ENCODE data around the gene GARIN5B.
"Not testable (repeated sequence)": the region's sequence is repeated elsewhere in the genome, so short reads cannot be mapped to it uniquely, and the experiment has no call there.

GARIN5B gene

DNA sequence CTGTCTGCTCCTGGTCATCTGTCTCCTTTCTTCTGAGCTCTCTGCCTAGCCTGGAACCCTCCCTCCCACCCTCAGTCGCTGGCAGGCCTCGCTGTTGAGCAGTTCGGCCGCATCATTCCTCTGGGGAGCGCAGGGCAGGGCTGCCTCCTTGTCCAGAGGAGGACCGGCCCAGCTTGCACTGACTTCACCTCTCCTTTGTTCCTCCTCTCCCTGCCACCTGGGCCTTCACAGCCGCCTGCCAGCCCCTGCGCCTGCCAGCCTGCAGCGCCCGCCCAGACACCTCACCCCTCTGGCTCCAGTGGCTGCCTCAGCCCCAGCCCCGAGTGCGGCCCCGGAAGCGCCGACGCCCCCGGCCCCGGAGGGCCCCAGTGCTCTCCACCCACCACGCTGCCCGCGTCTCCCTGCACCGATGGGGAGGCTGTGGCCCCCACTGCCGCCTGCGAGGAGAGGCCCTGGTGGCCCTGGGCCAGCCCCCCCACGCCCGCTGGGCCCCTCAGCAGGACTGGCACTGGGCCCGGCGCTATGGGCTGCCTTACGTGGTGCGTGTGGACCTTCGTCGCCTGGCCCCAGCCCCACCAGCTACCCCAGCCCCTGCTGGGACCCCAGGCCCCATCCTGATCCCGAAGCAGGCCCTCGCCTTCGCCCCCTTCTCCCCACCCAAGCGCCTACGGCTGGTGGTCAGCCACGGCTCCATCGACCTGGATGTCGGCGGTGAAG lies 16.2 kb downstream of the GARIN5B start:
- DNase-seq = no peak

DNA sequence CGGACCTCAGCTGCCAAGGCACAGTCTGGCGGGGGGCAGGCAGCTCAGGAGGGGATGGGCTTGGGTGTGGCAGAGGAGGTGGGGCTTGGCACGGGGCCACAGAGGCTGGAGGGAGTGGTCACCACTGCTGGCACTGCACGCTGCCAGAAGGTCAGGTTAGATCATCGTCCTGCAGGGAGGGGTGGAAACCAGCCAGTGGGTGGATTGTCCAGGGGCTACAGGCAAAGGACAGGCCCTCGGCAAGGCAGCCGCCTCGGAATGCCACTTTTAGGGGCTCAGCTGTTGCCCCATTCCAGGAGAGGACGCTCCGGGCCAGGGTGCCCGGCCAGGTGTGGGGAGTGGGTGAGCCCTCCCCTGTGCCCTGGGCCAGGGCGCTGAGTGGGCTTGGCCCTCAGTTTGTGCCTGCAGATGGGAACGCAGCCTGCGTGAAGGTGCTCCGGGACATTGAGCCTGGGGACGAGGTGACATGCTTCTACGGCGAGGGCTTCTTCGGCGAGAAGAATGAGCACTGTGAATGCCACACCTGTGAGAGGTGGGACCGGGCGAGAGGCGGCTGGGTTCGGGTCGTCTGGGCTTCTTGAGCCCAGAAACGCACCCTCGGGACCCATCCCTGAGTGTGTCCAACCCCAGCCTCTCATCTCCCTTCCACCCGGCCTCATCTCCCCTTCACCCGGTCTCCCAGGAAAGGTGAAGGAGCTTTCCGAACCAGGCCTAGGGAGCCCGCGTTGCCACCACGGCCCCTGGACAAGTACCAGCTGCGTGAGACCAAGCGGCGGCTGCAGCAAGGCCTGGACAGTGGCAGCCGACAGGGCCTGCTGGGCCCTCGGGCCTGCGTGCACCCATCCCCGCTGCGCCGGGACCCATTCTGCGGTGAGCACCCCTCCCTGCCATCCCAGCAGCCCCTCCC lies 17.0 kb downstream of the GARIN5B start:
- peak; percentile 9 for DNase-seq

DNA sequence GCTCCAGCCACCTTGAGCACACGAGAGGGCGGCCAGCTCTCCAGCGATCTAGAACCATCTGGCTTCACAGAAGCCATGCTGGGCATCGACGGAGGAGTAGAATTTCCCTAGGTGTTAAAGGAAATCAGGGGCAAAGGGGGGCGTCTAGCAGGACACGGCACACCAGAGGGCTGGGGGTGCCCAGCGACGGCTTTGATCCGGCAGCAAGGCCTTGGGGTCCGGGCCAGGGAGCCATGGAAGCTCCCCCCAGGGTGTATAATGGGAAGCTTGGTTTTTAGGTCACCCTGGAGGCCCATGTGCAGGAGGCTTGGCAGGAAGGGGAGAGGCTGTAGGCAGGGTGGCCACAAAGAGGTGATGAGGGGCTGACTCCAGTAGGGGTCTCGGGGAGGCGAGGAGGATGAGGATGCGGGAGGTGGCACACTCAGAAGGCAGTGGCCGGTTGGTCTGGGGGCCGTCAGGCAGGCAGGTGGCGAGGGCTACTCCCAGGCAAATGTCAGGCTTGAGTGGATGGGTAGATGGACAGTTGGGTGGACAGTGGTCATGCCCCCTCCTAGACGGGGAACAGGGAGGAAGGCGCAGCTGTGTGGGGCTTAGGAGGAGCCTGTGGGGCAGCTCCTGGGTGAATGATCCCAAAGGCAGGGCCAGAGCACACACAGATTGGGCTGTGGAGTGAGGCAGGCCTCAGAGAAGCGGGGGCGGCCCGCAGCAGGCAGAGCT lies 17.8 kb downstream of the GARIN5B start:
- DNase-seq = no peak

DNA sequence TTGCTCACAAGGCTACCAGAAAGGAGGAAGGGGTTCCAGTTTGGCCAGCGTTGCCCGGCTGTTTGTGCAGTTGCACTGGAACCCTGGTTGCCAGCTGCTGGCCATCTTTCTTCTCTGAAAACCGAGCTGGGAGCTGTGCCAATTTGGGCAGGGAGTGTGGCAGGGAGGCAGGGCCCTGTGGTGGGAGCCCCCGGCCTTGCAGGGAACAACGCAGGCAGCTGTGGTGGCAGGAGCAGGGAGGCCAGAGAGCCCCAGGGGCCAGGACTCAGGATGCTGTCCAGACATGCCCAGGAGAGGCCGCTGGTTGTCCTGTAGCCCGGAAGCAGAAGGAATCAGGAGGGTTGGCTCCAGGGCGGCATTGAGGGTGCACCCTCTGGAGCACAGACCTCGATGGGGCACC lies 18.6 kb downstream of the GARIN5B start:
- no peak for DNase-seq

DNA sequence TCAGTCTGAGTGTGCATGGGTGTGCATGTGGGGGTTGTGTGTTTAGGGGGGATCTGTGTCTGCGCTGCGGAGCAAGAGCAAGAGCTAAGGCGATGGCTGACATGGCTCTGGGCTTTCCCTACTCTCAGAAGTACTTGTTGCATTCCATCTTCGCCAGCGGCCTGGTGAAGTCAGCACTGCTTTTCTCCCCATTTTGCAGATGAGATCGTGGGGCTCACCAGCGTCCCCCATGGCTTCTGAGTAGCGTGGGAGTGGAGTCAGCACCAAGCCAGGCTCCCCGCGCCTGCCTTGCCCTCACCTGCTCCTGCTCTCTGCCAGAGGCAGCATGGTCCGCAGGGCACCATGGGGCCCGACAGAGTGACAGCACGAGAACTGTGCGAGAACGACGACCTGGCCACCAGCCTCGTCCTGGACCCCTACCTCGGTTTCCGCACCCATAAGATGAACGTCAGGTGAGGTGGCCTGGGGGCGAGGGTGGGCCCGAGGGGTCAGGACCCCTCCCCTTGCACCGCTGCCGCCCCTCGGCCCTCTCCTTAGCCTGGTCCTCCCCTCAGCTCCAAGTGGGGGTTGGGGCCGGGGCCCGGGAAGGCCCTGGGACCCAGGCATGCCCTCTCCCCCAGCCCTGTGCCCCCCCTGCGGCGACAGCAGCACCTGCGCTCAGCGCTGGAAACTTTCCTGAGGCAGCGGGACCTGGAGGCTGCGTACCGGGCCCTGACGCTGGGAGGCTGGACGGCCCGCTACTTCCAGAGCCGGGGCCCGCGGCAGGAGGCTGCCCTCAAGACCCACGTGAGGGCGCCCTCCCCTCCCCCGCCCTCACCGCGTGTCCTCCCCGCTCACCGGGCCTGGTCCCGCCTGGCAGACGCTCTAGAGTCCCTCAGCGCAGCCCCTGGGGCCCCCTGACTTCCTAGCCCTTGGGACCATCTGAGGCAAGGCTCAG lies 21.2 kb downstream of the GARIN5B start:
- DNase-seq = no peak

DNA sequence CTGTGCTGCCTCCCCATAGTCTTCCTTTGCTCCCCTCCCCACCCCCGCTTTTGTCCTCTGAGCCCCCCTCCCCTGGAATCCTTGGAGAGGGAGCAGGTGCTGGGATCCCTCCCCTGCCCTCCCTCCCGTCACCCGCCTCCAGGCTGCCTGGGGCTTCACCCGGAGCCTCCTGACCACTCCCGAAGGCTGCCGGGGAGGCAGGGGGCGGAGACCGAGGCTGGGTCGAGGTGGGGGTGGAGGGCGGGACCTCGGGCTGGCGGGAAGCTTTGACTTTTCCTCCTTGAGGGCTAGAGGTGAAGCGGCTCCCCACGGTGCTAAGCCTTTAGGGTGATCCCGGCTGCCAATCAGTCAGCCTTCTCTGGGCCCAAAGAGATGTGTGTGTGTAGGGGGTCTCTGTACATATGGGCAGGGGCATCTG lies 21.9 kb downstream of the GARIN5B start:
- DNase-seq = peak; percentile 82

DNA sequence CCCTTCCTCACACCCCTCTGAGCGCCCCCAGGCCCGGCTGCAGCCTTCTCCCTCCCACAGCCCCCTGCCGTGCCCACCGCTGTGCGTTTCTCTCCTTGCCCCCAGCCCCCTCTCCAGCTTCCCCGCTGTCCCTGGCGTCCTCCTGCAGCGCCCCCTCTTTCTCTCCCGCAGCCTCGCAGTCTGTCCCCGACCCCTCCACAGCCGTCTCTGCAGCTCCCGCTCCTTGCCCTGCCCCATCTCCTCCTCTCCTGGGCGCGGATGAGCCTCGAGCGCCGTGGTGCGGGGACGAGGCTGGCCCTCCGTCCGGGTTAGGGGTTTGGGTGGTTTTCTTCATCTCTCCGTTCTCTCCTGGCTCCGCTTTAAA lies 22.3 kb downstream of the GARIN5B start:
- peak; percentile 82 for DNase-seq

DNA sequence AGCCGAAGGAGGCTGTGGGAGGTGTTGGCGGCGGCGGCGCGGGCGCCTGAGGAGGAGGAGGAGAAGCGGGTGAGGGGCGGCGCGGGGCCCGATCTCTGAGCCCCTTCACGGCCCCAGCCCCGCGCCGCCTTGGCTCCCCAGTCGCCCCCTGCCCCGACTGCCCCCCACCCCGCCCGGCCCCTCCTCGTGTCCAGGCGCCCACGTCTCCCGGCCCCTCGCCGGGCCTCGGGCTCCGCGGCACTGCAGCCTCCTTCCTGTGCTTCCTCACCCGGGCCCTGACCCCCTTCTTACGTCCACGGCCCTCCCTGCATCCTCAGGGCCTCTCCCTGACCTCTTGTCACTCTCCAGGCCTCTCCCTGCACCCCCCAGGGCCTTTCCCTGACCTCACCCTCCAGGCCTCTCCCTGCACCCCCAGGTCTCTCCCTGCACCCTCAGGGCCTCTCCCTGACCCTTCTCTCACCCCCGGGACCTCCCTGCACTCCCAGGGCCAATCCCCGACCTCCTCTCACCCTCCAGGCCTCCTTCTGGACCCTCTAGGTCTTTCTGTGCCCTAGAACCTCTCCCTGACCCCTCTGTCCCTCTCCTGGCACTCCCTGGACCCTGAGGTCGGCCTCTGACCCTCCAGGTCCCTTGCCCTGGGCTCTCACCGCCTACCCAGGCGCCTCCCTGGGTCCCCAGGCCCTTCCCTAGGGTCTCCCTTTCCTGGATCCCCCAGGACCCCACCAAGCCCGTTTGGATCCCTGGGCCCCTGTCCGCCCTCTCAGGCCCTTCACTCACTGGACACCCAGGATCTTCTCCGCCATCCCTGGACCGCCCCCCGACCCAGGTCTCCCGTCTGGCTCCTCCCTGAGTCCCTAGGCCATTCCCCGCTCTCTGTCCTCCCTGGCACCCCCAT lies 22.9 kb downstream of the GARIN5B start:
- DNase-seq = no peak

DNA sequence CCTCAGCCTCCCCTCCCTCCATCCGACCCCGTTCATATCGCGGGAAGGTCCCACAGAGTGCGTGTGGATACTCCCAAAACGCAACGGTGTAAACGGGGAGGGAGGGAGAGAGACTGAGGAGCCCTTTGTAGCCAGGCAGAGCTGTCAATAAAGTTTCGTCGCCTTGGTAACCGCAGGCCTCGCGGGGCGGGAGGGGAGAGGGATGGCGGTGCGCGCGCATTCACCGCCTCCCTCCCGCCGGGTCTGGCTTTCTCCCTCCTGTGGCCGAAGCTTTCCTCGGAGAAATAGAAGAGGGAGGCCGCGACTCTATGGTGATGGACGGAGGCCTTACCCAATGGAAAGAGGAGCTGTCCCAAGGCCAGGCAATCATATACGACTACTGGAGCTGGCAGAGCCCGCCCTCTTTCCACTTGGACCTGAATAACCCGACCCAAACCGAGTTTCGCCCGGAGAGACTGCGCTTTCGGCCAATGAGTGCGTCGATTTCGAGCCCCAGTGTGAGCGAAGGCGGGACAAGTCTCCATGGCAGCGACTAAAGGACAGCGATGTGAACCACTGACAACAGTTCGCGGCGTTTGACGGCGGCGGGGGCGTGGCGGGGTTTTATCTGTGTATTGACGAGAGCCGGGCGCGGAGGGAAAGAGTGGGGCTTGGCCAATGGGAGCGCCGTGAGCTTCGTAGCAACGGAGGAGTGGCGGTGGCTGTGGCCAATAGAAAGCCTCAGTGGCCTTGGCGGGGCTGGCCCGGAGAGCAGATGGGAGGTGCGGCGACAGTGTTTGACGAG lies 23.8 kb downstream of the GARIN5B start, which contains the start of gene KMT5C:
Gene KMT5C (plus strand): TSS at position 772 of the 784 bp plus-strand sequence. CDS start 2,061 bp downstream, outside the sequence.
- DNase-seq = peak; percentile 100

DNA sequence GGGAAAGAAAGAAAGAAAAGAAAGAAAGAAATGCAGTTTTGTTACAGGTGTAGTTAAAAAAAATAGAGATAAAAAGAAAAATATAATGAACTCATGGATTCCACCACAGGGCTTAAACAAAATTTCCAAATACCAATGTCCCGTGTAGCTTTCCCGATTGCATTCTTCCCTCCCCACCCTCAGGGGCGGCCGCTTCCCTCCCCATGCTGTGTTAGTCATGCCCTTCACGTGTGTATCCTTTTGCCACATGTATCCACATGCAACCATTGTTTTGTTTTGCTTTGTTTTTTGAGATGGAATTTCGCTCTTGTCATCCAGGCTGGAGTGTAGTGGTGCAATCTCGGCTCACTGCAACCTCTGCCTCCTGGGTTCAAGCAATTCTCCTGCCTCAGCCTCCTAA lies 27.0 kb downstream of the GARIN5B start:
- no peak for DNase-seq

DNA sequence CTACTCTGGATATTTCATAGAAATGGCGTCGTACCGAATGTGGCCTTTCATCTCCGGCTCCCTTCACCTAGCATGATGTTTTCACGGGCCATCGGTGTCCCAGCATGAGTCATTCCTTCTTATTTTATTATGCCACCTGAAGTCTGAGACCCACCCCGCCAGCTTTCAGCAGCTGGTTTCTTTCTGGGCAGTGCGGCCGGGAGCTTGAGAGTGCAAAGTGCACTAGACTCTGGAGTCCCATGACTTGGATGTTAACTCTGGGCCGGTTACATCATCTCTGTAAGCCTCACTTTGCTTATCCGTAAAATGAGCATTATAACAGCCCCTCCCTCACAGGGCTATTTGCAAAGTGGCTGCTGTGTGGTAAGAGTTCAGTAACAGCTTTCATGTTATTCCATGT lies 29.2 kb downstream of the GARIN5B start:
- DNase-seq = no peak

DNA sequence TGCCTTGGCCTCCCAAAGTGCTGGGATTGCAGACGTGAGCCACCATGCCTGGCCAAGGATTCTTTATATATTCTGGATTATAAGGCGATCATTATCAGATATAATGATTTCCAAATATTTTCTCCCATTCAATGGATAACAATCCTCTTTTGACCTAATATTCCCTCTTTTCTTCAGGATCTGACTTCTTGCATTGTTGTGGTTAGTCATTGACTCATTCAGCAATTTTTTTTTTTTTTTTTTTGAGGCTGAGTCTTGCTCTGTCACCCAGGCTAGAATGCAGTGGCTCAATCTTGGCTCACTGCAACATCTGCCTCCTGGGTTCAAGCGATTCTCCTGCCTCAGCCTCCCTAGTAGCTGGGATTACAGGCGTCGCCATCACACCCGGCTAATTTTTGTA lies 33.3 kb downstream of the GARIN5B start:
- not testable (repeated sequence) for DNase-seq

DNA sequence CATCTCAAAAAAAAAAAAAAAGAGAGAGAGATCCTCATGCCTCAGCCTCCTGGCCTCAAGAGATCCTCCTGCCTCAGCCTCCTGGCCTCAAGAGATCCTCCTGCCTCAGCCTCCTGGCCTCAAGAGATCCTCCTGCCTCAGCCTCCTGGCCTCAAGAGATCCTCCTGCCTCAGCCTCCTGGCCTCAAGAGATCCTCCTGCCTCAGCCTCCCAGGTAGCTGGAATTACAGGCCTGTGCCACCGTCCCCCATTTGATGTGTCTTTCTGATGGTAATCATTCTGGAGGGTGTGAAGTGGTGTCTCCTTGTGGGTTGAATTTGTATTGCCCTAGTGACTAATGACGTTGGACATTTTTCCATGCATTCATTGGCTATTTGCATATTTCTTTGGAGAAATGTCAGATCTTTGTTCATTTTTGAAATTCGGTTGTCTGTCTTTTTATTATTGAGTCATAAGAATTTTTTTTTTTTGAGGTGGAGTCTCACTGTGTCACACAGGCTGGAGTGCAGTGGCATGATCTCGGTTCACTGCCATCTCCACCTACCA lies 34.2 kb downstream of the GARIN5B start:
- not testable (repeated sequence) for DNase-seq

DNA sequence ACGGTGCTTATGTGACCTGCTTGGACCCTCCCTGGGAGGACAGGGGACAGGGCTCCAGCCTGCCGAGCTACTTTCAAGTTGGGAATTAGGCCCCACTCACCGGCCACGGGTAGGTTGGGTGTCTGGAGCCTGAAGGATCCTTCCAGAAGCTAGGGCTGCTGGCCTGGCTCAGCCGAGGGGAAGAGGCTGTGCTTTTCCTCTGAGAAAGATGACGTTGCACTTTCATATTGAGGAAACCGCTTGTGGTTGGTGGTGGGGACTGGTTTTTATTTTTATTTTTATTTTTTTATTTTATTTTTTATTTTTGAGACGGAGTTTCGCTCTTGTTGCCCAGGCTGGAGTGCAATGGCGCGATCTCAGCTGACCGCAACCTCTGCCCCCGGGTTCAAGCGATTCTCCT lies 37.9 kb downstream of the GARIN5B start, which contains the start of gene TMEM150B:
Gene TMEM150B (minus strand): TSS at position 170 of the 400 bp plus-strand sequence. CDS start 4,305 bp downstream, outside the sequence.
- no peak for DNase-seq

DNA sequence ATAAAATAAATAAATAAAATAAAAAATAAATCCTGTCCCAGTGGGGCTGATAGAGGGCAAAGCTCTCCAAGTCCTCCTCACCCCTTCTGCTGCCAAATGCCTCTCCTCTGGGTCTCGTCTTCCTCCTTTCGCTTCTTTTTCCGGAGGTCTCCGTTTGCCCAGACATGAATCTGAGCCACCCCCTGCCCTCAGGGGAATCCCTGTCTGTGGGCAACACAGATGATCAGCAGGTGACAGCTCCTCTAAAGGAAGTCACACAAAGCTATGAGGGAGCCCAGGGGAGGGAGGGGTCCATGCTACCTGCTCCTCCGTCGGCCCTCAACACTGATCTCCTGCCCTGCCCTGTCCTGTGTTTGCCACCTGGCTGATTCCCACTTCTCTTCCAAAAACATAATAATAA lies 38.4 kb downstream of the GARIN5B start:
- DNase-seq = no peak

DNA sequence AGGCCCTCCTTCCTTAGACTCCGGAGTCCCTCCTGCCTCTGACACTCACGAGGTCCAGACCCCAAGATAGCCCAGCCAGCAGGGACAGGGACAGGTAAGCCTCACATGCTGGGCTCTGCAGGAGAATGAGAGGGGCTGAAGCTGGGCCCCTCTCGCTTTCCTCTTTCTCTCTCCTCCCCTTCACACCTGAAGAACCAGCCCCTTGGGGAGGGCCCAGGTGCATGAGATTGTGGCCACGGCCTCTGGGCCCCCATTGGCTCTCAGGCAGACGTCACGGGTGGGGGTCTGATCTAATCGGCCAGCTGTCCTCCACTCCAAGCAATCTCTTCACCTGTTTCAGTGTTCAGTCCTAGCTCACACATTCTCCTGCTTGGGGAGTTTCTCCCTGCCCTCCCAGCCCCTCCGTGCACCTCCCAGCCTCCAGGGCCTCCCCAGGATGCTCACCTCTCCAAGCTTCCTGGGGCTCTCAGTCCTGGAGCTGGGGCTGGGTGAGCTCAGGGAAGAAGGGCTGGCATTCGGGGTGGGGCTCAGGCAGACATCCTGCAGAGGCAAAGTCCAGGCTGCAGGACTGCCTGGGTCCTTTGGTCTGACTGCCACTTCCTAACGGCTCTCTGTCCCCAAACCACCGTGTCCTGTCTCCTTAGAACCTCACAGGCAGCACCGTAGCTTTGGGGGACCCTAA lies 40.7 kb downstream of the GARIN5B start:
- DNase-seq = no peak

DNA sequence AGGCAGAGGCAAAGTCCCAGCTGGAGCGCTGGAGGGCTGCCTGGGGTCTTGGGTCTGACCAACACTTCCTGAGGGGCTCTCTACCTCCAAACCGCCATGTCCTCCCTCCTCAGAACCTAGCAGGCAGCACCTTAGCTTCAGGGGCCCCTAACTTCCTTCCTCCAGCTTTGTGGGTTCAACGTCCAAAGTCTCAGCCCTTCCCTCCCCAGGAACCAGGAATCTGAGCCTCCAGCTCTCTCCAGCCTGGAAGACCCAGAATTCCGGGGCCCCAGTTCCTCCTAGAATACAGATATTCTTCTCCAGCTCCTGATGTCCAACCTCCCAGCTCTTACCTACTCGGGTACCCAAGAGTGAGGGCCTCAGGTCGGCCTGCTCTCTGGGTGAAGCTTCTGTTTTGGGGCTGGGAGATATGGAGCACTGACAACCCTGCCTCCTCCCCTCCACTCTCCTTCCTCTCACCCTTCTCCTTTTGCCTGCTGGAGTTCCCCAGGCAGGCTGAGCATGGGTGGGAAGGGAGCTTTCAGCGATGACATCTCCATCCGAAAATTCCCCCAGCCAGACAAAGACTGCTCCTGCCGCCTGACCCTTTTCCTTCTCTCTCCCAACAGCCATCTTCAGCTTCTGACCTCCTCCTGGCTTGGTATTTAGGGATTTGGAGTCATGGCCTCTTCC lies 41.5 kb downstream of the GARIN5B start:
- DNase-seq = no peak

DNA sequence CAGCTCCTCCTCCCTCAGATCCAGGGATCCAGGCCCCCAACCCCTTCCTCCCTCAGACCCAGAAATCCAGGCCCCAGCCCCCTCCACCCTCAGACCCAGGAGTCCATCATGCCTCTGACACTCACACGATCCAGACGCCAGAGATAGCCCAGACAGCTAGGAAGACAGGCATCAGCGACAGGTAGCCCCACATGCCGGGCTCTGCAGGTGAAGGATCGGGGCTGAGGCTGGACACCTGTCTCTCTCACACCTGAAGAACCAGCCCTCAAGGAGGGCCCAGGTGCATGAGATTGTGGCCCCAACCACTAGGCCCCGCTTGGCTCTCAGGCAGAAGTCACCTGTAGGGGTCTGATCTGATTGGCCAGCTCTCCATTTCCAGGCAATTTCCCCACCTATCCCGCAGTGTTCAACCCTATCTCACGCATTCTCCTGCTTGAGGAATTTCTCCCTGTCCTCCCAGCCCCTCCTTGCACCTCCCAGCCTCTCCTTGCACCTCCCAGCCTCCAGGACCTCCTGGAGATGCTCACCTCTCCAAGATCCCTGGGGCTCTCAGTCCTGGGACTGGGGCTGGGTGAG lies 42.1 kb downstream of the GARIN5B start:
- no peak for DNase-seq
